Measurements from ENCODE around the gene DPPA2.

DNA sequence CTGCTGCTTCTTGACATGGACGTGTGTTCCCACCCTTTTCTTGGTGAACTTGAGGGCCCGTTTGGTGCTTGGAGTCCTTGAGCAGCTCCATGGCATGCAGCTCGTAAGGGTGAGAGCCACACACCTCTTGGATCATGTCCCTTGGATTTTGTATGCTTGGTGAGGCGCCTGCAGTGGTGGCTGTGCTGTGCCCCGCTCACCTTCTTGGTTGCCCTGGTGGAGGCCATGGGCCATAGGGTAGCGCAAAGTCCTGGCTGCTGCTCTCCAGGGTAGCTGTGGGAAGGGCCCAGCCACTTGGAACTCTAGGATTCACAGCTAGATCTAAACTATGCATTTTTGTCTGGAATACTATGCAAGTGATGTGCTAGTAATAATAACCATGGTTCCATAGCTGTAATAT is 47.8 kb upstream of the DPPA2 start:
- TF ChIP-seq, protein P1, sequence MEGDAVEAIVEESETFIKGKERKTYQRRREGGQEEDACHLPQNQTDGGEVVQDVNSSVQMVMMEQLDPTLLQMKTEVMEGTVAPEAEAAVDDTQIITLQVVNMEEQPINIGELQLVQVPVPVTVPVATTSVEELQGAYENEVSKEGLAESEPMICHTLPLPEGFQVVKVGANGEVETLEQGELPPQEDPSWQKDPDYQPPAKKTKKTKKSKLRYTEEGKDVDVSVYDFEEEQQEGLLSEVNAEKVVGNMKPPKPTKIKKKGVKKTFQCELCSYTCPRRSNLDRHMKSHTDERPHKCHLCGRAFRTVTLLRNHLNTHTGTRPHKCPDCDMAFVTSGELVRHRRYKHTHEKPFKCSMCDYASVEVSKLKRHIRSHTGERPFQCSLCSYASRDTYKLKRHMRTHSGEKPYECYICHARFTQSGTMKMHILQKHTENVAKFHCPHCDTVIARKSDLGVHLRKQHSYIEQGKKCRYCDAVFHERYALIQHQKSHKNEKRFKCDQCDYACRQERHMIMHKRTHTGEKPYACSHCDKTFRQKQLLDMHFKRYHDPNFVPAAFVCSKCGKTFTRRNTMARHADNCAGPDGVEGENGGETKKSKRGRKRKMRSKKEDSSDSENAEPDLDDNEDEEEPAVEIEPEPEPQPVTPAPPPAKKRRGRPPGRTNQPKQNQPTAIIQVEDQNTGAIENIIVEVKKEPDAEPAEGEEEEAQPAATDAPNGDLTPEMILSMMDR (IDR thresholded peaks at IDR 0.05): no peak
- TF ChIP-seq POLR2A (IDR thresholded peaks at IDR 0.05) (no peak), EP300 (IDR thresholded peaks at IDR 0.05) (no peak), POLR2AphosphoS5 (IDR thresholded peaks at IDR 0.05) (no peak)
